Measurements from ENCODE around the gene GPD2. TPM values are rescaled to one million over a fixed set of nuclear protein-coding genes. Genes with fewer than 3 reads are reported as not detected.
A peak's percentile ranks its signal among the peaks of the same experiment; 100 is the strongest.

GPD2 gene
- 10 to 100 TPM; 21.9 to 28.0 TPM for total RNA-seq

GRCh38 chr2:156435718-156436496 lies at the start of gene GPD2:
GPD2 (plus strand) TSS chr2:156436379; CDS start chr2:156476106, 39,727 bp downstream.
- H3K36me3 Mint-ChIP-seq: peaks cover 16 to 32% of the 10 kb centered on the region in 2 donors
- H3K27ac Mint-ChIP-seq: peak within 1 kb of the TSS; percentile 92 to 97
- H3K9me3 Mint-ChIP-seq: no peaks in the 10 kb centered on the region
- ATAC-seq: peak; percentile 74 to 79
- DNase-seq (ENCODE audit: low spot score in 2 of 2): peak; percentile 61 to 76

GRCh38 chr2:156394033-156394741 lies 42.0 kb upstream of the GPD2 start:
- Mint-ChIP-seq H3K27ac (no peak overlapping the region), H3K36me3 (no peaks in the 10 kb centered on the region), H3K9me3 (peaks cover 0 to 4% of the 10 kb centered on the region in 2 donors)
- no peak for DNase-seq (ENCODE audit: low spot score in 2 of 2)
- ATAC-seq: no peak

- no peak for ATAC-seq
- no peak for DNase-seq (ENCODE audit: low spot score in 2 of 2)
- no peak overlapping the region for H3K27ac Mint-ChIP-seq
- H3K9me3 Mint-ChIP-seq: peaks cover 0 to 4% of the 10 kb centered on the region in 2 donors
- peaks cover 5% of the 10 kb centered on the region in 2 donors for H3K36me3 Mint-ChIP-seq
Measured at GRCh38 chr2:156396126-156396525, 40.1 kb upstream of the GPD2 start.

GRCh38 chr2:156397229-156397628 lies 39.0 kb upstream of the GPD2 start:
- ATAC-seq: no peak
- no peak for DNase-seq (ENCODE audit: low spot score in 2 of 2)
- no peak overlapping the region for H3K27ac Mint-ChIP-seq
- peaks cover 5% of the 10 kb centered on the region in 2 donors for H3K36me3 Mint-ChIP-seq
- H3K9me3 Mint-ChIP-seq: peaks cover 0 to 4% of the 10 kb centered on the region in 2 donors

DNA sequence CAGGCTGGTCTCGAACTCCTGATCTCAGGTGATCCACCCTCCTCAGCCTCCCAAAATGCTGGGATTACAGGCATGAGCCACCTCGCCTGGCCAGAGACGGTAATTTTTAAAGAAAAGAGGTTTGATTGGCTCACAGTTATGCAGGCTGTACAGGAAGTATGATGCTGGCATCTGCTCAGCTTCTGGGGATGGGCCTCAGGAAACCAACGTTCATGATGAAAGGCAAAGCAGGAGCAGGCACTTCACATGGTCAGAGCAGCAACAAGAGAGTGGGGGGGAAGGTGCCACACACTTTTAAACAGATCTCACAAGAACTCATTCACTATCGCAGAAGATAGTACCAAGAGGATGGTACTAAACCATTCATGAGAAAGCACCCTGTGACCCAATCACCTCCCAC lies 38.0 kb upstream of the GPD2 start:
- Mint-ChIP-seq H3K27ac (no peak overlapping the region), H3K9me3 (peaks cover 0 to 4% of the 10 kb centered on the region in 2 donors), H3K36me3 (peaks cover 5% of the 10 kb centered on the region in 2 donors)
- DNase-seq (ENCODE audit: low spot score in 2 of 2) (no peak), ATAC-seq (no peak)

DNA sequence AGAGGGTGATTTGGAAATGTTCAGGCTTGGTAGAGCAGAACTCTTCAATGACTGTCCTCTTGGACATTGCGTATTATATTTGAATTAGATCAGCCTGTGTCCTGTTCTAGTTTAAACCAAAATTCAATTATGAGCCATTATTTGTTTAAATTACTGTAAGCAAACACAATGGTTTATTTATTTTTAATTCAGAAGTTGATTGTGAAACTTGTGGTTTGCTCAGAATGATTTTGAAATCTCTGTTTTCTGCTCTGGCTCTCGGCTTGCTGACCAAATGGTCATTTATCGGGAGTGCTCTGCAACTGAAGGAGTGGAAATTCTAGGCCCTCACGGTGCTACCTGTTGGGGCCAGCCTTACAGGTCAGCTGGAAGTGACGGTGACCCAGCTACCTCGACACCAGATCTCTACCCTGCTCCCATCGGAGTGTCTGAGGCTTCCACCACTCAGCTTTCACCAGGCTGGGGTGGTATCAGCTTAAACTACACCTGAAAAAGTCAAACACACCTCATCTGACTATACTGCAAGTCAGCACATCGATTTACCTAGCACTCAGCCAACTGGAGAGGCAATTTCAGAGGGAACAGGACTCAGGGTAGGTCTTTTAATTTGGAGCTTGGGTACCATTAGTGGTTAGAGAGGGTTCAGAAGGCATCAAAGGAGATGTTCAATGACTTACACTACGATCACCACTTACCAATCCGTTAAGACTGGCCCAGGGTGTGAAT lies 36.8 kb upstream of the GPD2 start:
- Mint-ChIP-seq H3K36me3 (peaks cover 5% of the 10 kb centered on the region in 2 donors), H3K9me3 (peaks cover 0 to 4% of the 10 kb centered on the region in 2 donors), H3K27ac (peak overlapping the region; percentile 99 to 100)
- no peak for DNase-seq (ENCODE audit: low spot score in 2 of 2)
- peak in 1 of 2 donors; percentile 87 for ATAC-seq

DNA sequence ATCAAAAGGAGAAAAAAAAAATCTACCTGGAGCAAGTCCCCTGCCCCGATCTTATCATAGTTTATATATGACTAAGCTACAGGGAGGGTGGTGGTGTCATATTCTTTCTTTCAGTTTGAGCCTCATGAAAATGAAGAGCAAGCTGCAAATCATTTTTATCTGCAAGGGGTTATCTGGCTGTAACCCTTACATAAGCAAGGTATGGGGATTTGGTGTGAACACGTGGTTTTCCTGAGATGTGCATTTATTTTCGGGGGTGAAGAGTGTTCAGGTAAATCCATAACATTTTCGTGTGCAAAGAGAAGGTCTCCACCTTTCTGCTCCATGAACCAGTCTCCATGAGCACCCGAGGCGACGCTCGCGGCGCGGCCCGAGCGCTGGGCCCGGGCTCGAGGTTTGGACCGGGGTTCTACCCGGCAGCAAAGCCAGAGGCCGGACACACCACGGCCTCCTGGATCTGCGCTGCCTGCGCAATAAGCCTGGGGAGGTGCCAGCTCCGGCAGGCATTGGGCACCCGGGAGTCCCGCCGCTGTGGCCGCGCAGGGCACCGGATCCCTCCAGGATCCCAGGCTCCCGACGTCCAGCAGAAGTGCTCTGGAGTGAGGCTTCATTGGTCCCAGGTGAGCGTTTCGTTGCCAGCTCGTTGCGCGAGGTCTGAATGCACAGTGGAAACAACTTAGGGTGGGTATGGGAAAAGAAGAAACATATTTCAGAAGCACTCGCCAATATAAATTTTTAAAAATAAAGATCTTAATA lies 36.1 kb upstream of the GPD2 start:
- peak; percentile 43 to 75 for ATAC-seq
- peak overlapping the region; percentile 99 to 100 for H3K27ac Mint-ChIP-seq

GRCh38 chr2:156400706-156401678 lies 35.2 kb upstream of the GPD2 start:
- H3K9me3 Mint-ChIP-seq: peaks cover 0 to 4% of the 10 kb centered on the region in 2 donors
- peaks cover 5% of the 10 kb centered on the region in 2 donors for H3K36me3 Mint-ChIP-seq
- ATAC-seq: peak; percentile 61 to 76
- peak overlapping the region; percentile 99 to 100 for H3K27ac Mint-ChIP-seq
- DNase-seq (ENCODE audit: low spot score in 2 of 2): peak; percentile 74 to 83

More for the DNA sequence above, 36.1 kb upstream of the GPD2 start:
- peaks cover 0 to 4% of the 10 kb centered on the region in 2 donors for H3K9me3 Mint-ChIP-seq
- peak in 1 of 2 donors; percentile 73 for DNase-seq (ENCODE audit: low spot score in 2 of 2)
- H3K36me3 Mint-ChIP-seq: peaks cover 5% of the 10 kb centered on the region in 2 donors

GRCh38 chr2:156401861-156402260 lies 34.3 kb upstream of the GPD2 start:
- H3K27ac Mint-ChIP-seq: peak overlapping the region in 1 of 2 donors; percentile 99
- peaks cover 5% of the 10 kb centered on the region in 2 donors for H3K36me3 Mint-ChIP-seq
- ATAC-seq (no peak), DNase-seq (ENCODE audit: low spot score in 2 of 2) (no peak)
- peaks cover 0 to 4% of the 10 kb centered on the region in 2 donors for H3K9me3 Mint-ChIP-seq

GRCh38 chr2:156405586-156405985 lies 30.6 kb upstream of the GPD2 start:
- peaks cover 0 to 5% of the 10 kb centered on the region in 2 donors for H3K36me3 Mint-ChIP-seq
- H3K27ac Mint-ChIP-seq: no peak overlapping the region
- no peak for ATAC-seq
- DNase-seq (ENCODE audit: low spot score in 2 of 2): no peak
- no peaks in the 10 kb centered on the region for H3K9me3 Mint-ChIP-seq

GRCh38 chr2:156411835-156412234 lies 24.3 kb upstream of the GPD2 start:
- no peaks in the 10 kb centered on the region for H3K9me3 Mint-ChIP-seq
- ATAC-seq (no peak), DNase-seq (ENCODE audit: low spot score in 2 of 2) (no peak)
- no peaks in the 10 kb centered on the region for H3K36me3 Mint-ChIP-seq
- no peak overlapping the region for H3K27ac Mint-ChIP-seq

DNA sequence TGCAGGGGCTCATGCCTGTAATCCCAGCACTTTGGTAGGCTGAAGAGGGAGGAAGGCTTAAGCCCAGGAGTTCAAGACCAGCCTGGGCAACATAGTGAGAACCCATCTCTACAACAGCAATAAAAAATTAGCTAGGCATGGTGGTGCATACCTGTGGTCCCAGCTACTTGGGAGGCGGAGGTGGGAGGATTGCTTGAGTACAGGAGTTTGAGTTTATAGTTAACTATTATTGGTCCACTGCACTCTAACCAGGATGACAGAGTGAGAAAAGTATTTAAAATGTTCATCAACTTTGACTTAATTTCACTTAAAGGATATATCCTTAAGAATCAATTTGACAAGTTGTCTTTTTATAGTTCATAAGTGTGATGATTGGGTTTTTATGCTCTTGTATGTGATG lies 14.3 kb upstream of the GPD2 start:
- Mint-ChIP-seq H3K36me3 (no peaks in the 10 kb centered on the region), H3K9me3 (no peaks in the 10 kb centered on the region), H3K27ac (no peak overlapping the region)
- ATAC-seq (no peak), DNase-seq (ENCODE audit: low spot score in 2 of 2) (no peak)

DNA sequence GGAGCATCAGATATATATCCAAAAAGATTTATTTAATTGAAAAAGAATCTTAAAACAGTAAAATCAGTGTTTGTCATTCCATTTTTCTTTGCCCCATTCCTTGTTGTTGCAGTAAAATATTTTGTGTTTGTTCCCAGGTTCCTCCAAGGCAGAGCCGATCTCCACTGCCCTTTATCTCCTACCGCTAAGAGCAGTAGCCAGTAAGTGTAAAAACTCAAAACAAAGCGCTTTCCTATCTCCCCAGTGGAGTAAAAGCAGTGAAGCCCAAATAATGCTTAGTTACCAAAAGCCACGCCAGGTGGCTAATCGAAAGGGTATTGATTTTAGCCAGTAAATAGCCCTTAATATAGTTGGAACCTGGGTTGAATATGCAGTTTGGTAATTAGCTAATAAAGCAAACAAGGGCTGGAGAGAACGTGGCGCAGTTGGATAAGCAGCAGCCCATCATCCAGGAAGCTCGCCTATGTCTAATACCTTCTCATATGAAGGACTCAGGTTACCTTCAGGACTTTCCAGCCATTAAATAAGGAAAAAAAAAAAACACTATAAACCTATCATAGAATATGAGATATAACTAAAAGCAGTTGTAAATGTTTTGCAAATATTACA lies 12.4 kb upstream of the GPD2 start:
- H3K36me3 Mint-ChIP-seq: no peaks in the 10 kb centered on the region
- DNase-seq (ENCODE audit: low spot score in 2 of 2) (no peak), ATAC-seq (no peak)
- H3K27ac Mint-ChIP-seq: no peak overlapping the region
- H3K9me3 Mint-ChIP-seq: no peaks in the 10 kb centered on the region

GRCh38 chr2:156427074-156427473 lies 9.1 kb upstream of the GPD2 start:
- Mint-ChIP-seq H3K36me3 (no peaks in the 10 kb centered on the region), H3K9me3 (no peaks in the 10 kb centered on the region), H3K27ac (no peak overlapping the region)
- ATAC-seq (no peak), DNase-seq (ENCODE audit: low spot score in 2 of 2) (no peak)

GRCh38 chr2:156429211-156429610 lies 7.0 kb upstream of the GPD2 start:
- ATAC-seq: no peak
- Mint-ChIP-seq H3K36me3 (no peaks in the 10 kb centered on the region), H3K9me3 (no peaks in the 10 kb centered on the region)

More at GRCh38 chr2:156429211-156429610, 7.0 kb upstream of the GPD2 start:
- DNase-seq (ENCODE audit: low spot score in 2 of 2): no peak
- no peak overlapping the region for H3K27ac Mint-ChIP-seq
